HL-60 (cell line): ENCODE results near the gene SLC16A12.

Experiments
- DNase-seq, 2 experiments: peaks; one replicate each; pipeline ENCODE4 v3.0.0-alpha.2; 2010 to 2020; ENCODE audit warnings: low read depth in 1 of 2, low spot score in 1 of 2
- H3K27ac ChIP-seq: fragments of 250-450 bp; sonication (Bioruptor Pico); replicated peaks from 2 replicates; pipeline ENCODE4 v1.5.1; 2020; ENCODE audit warnings: mild to moderate bottlenecking, moderate library complexity
- H3K27me3 ChIP-seq: fragments of 250-450 bp; sonication (Bioruptor Pico); 2 replicates; pipeline ENCODE4 v1.5.1; 2021; ENCODE audit warnings: mild to moderate bottlenecking, moderate library complexity; ENCODE audit not compliant: insufficient read depth, poor library complexity, severe bottlenecking
- H3K4me3 ChIP-seq: replicated peaks from 2 replicates; pipeline ENCODE4 v1.5.1; 2011; ENCODE audit warnings: mild to moderate bottlenecking, control low read depth, low read length; ENCODE audit not compliant: insufficient read depth
- GABPA ChIP-seq: IDR thresholded peaks from 2 replicates; pipeline ENCODE4 v1.6.1; 2012; ENCODE audit warnings: low read depth
- POLR2AphosphoS5 ChIP-seq: IDR thresholded peaks from 2 replicates; pipeline ENCODE4 v1.6.1; 2012; ENCODE audit warnings: low read depth
- SPI1 ChIP-seq: IDR thresholded peaks from 2 replicates; pipeline ENCODE4 v1.6.1; 2012; ENCODE audit warnings: low read depth, mild to moderate bottlenecking, borderline replicate concordance
- TF ChIP-seq, protein P1 (sequence below): IDR thresholded peaks from one replicate; pipeline ENCODE4 v1.5.1; 2011; ENCODE audit warnings: low read length, control low read depth, inconsistent platforms; ENCODE audit not compliant: insufficient read depth
- TF ChIP-seq, protein P2 (sequence below): IDR thresholded peaks from 2 replicates; pipeline ENCODE4 v1.6.1; 2012; ENCODE audit warnings: low read depth; ENCODE audit not compliant: insufficient replicate concordance

The SLC16A12 gene

DNA sequence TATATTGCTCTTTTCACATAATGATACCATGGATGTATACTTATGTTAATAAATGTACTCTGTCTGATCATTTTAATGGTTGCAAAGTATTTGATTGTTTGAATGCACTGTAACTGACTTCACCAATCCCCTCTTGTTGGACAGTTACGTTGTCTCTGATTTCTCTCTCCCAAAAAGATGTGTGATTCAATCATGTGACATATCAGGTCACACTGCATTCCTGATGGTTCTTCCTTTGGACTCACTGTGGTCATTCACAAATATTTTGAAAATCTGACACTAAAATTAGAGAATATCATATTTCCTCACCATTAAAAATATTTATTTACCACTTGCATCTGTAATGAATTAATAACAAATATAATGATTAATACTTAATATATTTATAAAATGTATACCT, 22.2 kb downstream of the SLC16A12 start:
- H3K27ac ChIP-seq, result no peak overlapping the region

DNA sequence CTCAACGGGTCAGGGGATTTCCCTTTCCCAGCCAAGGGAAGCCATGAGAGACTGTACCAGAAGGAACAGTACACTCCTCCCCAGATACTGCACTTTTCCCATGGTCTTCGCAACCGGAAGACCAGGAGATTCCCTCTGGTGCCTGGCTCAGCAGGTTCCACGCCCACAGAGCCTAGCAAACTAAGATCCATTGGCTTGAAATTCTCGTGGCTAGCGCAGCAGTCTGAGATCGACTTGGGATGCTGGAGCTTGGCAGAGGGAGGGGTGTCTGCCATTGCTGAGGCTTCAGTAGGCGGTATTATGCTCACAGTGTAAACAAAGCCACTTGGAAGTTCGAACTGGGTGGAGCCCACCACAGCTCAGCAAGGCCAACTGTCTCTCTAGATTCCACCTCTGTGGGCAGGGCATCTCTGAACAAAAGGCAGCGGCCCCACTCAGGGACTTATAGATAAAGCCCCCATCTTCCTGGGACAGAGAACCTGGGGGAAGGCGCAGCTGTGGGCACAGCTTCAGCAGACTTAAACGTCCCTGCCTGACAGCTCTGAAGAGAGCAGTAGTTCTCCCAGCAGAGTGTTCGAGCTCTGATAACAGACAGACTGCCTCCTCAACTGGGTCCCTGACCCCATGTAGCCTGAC, 29.6 kb downstream of the SLC16A12 start:
- no peak for DNase-seq

More for the DNA sequence above, 22.2 kb downstream of the SLC16A12 start:
- Histone ChIP-seq H3K27me3 (no peaks in the 10 kb centered on the region), H3K4me3 (no peak overlapping the region)
- DNase-seq, result no peak
- no peak for TF ChIP-seq SPI1

DNA sequence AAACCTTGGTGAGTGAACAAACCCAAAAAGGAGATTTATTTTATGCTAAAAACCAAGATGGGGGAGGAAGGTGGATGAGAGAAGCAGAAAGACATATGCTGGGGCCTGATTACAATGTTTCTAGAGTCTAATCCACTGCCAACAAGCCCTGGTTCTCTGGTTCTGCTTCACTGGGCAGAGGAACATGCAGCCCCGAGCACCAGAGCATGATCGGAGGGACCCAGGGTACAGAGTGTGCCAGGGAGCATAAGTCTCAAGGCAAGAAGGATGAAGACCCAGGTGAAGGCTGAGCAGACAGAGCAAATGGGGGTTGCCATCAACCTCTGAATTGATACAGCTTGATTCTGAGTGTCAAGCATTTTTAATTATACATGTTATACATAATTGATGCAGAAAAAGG, 30.7 kb downstream of the SLC16A12 start:
- TF ChIP-seq SPI1 (no peak), GABPA (no peak)
- TF ChIP-seq, protein P1, sequence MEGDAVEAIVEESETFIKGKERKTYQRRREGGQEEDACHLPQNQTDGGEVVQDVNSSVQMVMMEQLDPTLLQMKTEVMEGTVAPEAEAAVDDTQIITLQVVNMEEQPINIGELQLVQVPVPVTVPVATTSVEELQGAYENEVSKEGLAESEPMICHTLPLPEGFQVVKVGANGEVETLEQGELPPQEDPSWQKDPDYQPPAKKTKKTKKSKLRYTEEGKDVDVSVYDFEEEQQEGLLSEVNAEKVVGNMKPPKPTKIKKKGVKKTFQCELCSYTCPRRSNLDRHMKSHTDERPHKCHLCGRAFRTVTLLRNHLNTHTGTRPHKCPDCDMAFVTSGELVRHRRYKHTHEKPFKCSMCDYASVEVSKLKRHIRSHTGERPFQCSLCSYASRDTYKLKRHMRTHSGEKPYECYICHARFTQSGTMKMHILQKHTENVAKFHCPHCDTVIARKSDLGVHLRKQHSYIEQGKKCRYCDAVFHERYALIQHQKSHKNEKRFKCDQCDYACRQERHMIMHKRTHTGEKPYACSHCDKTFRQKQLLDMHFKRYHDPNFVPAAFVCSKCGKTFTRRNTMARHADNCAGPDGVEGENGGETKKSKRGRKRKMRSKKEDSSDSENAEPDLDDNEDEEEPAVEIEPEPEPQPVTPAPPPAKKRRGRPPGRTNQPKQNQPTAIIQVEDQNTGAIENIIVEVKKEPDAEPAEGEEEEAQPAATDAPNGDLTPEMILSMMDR, result no peak
- TF ChIP-seq, protein P2, sequence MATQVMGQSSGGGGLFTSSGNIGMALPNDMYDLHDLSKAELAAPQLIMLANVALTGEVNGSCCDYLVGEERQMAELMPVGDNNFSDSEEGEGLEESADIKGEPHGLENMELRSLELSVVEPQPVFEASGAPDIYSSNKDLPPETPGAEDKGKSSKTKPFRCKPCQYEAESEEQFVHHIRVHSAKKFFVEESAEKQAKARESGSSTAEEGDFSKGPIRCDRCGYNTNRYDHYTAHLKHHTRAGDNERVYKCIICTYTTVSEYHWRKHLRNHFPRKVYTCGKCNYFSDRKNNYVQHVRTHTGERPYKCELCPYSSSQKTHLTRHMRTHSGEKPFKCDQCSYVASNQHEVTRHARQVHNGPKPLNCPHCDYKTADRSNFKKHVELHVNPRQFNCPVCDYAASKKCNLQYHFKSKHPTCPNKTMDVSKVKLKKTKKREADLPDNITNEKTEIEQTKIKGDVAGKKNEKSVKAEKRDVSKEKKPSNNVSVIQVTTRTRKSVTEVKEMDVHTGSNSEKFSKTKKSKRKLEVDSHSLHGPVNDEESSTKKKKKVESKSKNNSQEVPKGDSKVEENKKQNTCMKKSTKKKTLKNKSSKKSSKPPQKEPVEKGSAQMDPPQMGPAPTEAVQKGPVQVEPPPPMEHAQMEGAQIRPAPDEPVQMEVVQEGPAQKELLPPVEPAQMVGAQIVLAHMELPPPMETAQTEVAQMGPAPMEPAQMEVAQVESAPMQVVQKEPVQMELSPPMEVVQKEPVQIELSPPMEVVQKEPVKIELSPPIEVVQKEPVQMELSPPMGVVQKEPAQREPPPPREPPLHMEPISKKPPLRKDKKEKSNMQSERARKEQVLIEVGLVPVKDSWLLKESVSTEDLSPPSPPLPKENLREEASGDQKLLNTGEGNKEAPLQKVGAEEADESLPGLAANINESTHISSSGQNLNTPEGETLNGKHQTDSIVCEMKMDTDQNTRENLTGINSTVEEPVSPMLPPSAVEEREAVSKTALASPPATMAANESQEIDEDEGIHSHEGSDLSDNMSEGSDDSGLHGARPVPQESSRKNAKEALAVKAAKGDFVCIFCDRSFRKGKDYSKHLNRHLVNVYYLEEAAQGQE, result no peak
- Histone ChIP-seq H3K4me3 (no peak overlapping the region), H3K27me3 (peaks cover 2% of the 10 kb centered on the region), H3K27ac (no peak overlapping the region)
- DNase-seq, result no peak

More for the DNA sequence above, 29.6 kb downstream of the SLC16A12 start:
- no peak overlapping the region for H3K27ac ChIP-seq
- TF ChIP-seq POLR2AphosphoS5, result no peak
- no peak for TF ChIP-seq SPI1
- TF ChIP-seq, protein P1, result no peak
- TF ChIP-seq, protein P2, result no peak
- no peak for TF ChIP-seq GABPA
- H3K4me3 ChIP-seq, result no peak overlapping the region
- H3K27me3 ChIP-seq, result peaks cover 2% of the 10 kb centered on the region

DNA sequence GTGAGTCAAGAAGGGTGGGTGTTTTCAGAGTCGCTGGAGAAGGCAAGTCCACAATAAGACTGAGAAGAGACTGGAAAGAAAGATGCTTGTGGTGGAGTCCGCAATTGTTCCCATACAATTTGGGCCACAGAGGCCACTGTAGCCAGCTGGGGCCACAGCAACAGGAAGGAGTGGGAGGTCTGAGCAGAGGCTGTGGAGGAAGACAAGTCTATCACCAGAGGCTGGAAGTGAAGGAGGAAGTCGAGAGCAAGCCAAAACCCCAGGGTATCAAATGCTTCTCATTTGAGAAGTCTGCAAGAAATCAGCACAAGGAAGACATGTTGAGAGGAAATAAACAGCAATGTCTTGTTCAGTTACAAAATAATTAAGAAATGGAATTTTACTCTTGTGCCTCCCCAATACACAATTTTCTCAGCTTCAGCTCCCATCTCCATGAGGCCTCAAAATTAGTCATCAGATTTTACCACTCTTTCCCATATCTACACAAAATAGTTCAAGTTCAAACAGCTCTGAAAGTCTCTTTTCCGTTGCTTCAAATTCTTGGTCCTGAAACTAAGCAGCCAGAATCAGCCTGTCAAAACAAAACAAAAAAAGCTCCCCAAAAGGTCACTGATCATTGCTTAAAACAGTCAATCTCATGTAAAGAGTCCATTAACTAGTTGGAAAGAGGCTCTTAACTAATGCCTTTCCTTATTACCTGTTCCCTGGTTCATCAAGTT, 31.6 kb downstream of the SLC16A12 start:
- H3K27me3 ChIP-seq, result peaks cover 2% of the 10 kb centered on the region
- TF ChIP-seq, protein P2, result no peak
- peak; percentile 17; the same call in 1 of the 2 replicates for TF ChIP-seq SPI1
- no peak for TF ChIP-seq GABPA
- peak; percentile 0 to 51 for DNase-seq
- H3K4me3 ChIP-seq, result no peak overlapping the region
- H3K27ac ChIP-seq, result no peak overlapping the region
